ENCODE measurements around the gene RAB5B. TPM values are rescaled to one million over a fixed set of nuclear protein-coding genes. Genes with fewer than 3 reads are reported as not detected.
A peak's percentile ranks its signal among the peaks of the same experiment; 100 is the strongest.

The RAB5B gene
- total RNA-seq, 1 donor from 2014 or later, result 30.8 TPM

DNA sequence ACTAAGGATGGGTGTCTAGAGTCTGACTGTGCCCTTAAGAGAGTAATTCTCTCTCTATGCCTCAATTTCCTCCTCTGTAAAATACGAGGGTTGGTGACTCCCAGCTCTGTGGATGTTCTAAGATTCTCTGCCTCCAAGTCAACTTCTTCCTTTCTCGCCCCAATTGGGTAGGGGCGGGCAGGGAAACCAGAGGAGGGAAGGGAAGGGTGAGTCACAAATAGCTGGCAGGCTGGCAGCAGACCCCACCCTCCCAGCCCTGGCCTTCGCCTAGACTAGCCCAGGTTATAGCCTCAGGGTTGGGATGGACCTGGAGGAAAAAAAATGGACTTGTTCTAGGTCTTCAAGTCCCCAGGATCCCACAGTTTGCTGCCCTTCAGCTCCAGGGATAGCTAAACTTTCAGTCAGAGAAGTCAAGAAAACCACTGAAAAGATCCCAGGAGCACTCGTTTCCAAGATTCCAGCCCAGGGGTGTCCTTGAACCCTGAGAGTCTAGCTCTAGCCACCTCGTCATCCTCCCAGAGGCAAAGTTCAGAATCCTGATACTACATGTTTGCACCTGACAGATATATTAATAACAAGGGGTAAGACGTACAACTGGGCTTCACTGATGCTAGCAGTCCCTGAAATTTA lies 40.6 kb upstream of the RAB5B start:
- H3K27me3 ChIP-seq (ENCODE audit: control insufficient read depth, insufficient read depth, low read length), result no peaks in the 10 kb centered on the region
- TF ChIP-seq, protein P1, sequence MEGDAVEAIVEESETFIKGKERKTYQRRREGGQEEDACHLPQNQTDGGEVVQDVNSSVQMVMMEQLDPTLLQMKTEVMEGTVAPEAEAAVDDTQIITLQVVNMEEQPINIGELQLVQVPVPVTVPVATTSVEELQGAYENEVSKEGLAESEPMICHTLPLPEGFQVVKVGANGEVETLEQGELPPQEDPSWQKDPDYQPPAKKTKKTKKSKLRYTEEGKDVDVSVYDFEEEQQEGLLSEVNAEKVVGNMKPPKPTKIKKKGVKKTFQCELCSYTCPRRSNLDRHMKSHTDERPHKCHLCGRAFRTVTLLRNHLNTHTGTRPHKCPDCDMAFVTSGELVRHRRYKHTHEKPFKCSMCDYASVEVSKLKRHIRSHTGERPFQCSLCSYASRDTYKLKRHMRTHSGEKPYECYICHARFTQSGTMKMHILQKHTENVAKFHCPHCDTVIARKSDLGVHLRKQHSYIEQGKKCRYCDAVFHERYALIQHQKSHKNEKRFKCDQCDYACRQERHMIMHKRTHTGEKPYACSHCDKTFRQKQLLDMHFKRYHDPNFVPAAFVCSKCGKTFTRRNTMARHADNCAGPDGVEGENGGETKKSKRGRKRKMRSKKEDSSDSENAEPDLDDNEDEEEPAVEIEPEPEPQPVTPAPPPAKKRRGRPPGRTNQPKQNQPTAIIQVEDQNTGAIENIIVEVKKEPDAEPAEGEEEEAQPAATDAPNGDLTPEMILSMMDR (IDR thresholded peaks at IDR 0.05; ENCODE audit: insufficient read depth, low read length, severe bottlenecking), result no peak
- FAIRE-seq, result no peak
- peak; percentile 96 for DNase-seq (ENCODE audit: low read depth)
- peaks cover 13% of the 10 kb centered on the region for H3K36me3 ChIP-seq (ENCODE audit: control insufficient read depth, insufficient read depth, low read length)
- H3K4me3 ChIP-seq (ENCODE audit: low read depth, low read length), result peak overlapping the region; percentile 86

GRCh38 chr12:55933799-55934742 lies 39.8 kb upstream of the RAB5B start:
- TF ChIP-seq, protein P1 (IDR thresholded peaks at IDR 0.05; ENCODE audit: insufficient read depth, low read length, severe bottlenecking), result no peak
- Histone ChIP-seq H3K36me3 (ENCODE audit: control insufficient read depth, insufficient read depth, low read length) (peaks cover 14% of the 10 kb centered on the region), H3K4me3 (ENCODE audit: low read depth, low read length) (peak overlapping the region; percentile 27), H3K27me3 (ENCODE audit: control insufficient read depth, insufficient read depth, low read length) (no peaks in the 10 kb centered on the region)
- FAIRE-seq (no peak), DNase-seq (ENCODE audit: low read depth) (no peak)

GRCh38 chr12:55934773-55935172 lies 39.1 kb upstream of the RAB5B start:
- no peak for FAIRE-seq

DNA sequence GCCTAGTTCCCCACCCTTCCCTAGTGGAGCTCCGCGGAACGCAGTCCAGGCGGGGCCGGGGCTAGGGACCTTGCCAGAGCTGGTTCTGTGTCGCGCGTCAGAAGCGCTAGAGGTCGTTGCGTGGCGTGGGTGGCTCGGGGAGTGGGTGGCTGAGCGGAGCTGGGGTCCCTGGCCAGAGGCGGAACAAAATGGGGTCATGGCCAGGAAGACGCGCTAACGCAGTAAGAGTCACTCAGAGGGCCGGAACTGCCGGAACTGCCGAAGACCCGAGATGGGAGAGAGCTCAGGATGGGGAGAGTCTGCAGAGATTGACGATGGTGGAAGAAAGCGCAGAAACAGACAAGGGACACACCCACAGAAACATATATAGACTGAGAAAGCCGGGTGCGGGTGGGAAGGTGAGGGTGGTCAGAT lies 38.1 kb upstream of the RAB5B start:
- FAIRE-seq, result no peak
- no peak for DNase-seq (ENCODE audit: low read depth)
- no peaks in the 10 kb centered on the region for H3K27me3 ChIP-seq (ENCODE audit: control insufficient read depth, insufficient read depth, low read length)
- TF ChIP-seq, protein P1 (IDR thresholded peaks at IDR 0.05; ENCODE audit: insufficient read depth, low read length, severe bottlenecking), result no peak
- peaks cover 21% of the 10 kb centered on the region for H3K36me3 ChIP-seq (ENCODE audit: control insufficient read depth, insufficient read depth, low read length)
- no peak overlapping the region for H3K4me3 ChIP-seq (ENCODE audit: low read depth, low read length)

More at GRCh38 chr12:55934773-55935172, 39.1 kb upstream of the RAB5B start:
- TF ChIP-seq, protein P1 (IDR thresholded peaks at IDR 0.05; ENCODE audit: insufficient read depth, low read length, severe bottlenecking), result no peak
- Histone ChIP-seq H3K36me3 (ENCODE audit: control insufficient read depth, insufficient read depth, low read length) (peaks cover 17% of the 10 kb centered on the region), H3K27me3 (ENCODE audit: control insufficient read depth, insufficient read depth, low read length) (no peaks in the 10 kb centered on the region), H3K4me3 (ENCODE audit: low read depth, low read length) (no peak overlapping the region)
- DNase-seq (ENCODE audit: low read depth), result no peak

GRCh38 chr12:55937981-55938380 lies 35.9 kb upstream of the RAB5B start:
- TF ChIP-seq, protein P1 (IDR thresholded peaks at IDR 0.05; ENCODE audit: insufficient read depth, low read length, severe bottlenecking), result no peak
- DNase-seq (ENCODE audit: low read depth) (peak; percentile 95), FAIRE-seq (no peak)
- H3K36me3 ChIP-seq (ENCODE audit: control insufficient read depth, insufficient read depth, low read length), result peaks cover 39% of the 10 kb centered on the region
- H3K4me3 ChIP-seq (ENCODE audit: low read depth, low read length), result no peak overlapping the region
- no peaks in the 10 kb centered on the region for H3K27me3 ChIP-seq (ENCODE audit: control insufficient read depth, insufficient read depth, low read length)

Data from bronchial epithelial cell (primary cell).